ENCODE data around the gene USPL1.
"Not testable (repeated sequence)": the region's sequence is repeated elsewhere in the genome, so short reads cannot be mapped to it uniquely, and the experiment has no call there.

USPL1 gene

DNA sequence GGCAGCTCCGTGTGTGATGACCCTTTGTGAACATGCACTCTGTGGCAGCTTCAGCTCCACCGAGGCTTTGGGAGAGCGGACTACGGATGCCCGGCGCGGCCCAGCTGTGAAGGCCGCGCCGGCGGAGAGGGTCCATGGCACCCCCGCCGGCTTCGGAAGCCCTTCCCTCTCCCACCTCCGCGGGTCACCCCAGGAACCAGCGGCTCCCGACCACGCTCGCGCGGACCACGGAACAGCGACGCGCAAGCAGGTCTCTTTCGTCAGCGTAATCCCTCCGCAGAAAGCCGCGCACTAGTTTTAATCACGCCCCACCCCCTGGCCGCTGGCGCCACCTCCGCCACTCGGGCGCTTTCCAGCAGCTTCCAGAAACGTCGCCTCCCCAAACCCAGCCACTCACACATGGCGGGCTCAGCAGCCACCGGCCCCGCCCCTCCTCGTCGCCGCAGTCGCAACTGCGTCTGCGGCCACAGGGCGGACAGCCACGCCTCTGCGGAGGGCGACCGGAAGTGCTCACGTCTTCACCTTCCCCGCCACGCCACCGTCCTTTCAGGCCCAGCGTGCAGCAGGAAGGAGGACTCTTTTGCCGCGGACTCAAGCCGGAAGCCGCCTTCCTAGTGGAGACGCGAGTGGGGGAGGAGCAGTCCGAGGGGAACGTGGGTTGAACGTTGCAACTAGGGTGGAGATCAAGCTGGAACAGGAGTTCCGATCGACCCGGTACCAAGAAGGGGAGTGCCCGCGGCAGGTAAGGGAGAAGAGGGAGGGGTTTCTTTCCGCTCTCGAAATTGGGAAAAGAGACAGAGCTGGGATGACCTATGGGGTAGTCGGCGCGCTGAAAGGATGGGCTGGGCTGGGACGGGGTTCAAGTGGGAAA, at the start of gene USPL1:
Gene USPL1, plus strand, starts transcription at position 606 of the 871 bp plus-strand sequence. CDS start 3,221 bp downstream, outside the sequence.
- DNase-seq (ENCODE audit: low spot score): peak; percentile 98

DNA sequence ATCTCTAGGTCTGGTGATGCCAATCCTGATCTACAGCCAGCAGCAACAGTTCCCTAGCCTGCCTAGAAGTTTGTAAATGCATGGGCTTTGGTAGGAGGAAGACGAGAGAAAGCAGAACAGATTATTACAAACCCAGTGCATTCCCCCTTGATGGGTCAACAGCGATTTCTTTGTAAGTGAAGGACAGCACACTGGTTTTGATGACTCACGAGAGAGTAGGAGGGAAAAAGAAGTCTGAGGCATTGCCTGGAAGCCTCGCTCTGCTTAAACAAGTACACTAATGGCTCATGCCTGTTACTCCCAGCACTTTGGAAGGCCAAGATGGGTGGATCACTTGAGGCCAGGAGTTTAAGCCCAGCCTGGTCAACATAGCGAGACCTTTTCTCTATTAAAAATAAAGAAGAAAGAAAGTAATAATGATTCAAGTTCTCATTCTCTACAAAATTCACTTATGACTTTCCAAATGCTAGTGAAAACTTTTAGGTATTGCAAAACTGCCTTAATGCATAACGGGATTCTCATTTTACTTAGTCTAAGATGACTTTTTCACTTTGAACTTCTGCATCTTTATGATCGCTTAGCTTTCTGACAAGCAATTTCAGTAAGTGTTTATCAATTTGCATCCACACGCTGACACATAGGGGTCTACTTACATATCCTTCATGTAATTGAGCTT, 47.7 kb upstream of the USPL1 start:
- DNase-seq (ENCODE audit: low spot score): no peak

- no peak for DNase-seq (ENCODE audit: low spot score)
These were observed 47.0 kb upstream of the USPL1 start for GRCh38 chr13:30570691-30571090.

DNA sequence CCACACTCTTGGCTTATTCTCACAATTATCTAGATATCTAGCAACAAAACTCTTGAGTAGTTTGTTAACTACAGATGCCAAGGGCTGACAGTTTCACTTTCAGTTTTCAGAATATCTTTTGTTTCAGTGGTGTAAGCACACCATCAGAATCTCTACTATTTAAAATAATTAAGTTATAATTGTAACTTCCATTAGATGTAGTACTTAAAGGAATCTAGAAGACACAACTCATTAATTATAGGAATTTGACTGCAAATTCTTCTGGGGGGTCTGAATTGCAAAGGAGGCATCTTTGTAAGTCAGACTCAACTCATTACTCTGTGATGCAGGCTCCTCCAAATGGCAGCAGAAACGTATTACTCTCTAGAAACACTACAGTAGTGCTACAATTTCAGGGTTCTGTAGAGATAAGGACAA, 44.9 kb upstream of the USPL1 start:
- DNase-seq (ENCODE audit: low spot score): peak; percentile 50

DNA sequence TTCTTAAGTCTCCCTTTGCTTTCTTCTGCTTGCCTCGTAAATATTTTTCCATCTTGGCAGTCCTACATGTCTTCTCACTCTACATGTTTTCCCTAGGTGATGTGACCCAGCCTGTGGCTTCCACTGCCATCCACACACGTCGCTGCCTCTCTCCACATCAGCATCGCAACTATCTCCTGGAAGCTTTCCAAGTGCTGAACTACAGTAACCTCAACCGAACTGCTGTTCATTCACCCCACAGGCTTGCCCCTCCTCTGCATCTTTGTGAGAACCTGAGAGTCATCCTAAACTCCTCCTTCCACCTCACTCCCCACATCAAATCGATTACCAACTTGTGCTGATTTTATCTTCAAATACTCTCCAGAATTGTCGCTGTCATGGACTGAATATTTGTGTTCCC, 41.2 kb upstream of the USPL1 start:
- peak; percentile 53 for DNase-seq (ENCODE audit: low spot score)

- DNase-seq (ENCODE audit: low spot score): no peak
These were observed 40.3 kb upstream of the USPL1 start for GRCh38 chr13:30577401-30577852.

DNA sequence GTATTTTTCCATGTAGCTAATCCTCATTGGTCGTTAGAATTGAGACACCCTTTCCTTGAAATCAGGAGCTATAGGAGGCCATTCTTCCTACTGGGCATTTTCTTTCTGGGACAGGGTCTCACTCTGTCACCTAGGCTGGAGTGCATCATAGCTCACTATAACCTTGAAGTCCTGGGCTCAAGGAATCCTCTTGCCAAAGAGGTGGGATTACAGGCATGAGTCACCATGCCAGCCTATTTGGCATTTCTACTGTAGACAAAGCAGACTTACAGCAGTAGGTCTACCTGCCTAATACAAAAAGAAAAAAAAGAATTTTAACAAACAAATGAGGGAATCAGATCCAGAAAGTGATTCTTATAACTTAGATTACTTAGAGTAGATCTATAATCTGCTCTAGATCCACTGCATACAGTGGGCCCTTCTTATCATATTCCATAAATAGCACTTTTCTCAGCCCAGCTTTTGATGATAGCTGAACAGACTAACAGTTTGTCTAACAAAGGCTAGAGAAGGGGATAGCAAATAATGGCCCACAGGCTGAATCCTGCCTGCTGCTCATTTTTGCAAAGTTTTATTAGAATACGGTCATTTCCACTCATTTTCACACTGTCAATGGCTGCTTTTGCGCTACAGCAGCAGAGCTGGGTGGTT, 36.7 kb upstream of the USPL1 start:
- DNase-seq (ENCODE audit: low spot score): no peak

- DNase-seq (ENCODE audit: low spot score): peak; percentile 18
These were observed 36.1 kb upstream of the USPL1 start for GRCh38 chr13:30581582-30581981.

DNA sequence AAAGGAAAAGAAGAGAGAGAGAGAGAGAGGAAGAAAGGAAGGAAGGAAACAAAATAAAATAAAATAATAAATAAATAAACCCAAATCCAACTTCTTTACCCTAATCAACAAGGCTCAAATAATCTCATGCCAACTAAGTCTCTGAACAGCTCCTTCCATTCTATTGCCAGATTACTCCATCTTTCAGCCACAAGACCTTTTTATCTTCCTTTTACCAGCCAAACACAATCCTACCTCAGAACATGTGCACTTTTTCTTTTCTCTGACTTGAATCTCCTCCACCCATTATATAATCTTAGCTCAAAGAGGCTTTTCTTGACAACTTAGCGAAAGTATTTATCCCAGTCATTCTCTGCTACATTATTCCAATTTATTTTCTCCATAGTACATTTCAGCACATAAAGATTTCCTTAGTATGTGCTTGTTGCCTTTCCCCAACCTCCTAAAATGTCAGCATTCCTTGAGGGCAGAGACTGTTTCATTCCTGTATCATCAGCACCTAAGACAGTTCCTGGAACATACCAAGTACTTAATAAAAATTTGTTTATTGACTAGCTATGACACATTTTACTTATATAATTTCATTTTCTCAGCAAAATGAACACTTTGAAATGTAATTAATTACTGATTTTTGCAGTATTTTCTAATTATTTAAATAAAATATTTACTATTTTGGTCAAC, 33.5 kb upstream of the USPL1 start:
- DNase-seq (ENCODE audit: low spot score): no peak

DNA sequence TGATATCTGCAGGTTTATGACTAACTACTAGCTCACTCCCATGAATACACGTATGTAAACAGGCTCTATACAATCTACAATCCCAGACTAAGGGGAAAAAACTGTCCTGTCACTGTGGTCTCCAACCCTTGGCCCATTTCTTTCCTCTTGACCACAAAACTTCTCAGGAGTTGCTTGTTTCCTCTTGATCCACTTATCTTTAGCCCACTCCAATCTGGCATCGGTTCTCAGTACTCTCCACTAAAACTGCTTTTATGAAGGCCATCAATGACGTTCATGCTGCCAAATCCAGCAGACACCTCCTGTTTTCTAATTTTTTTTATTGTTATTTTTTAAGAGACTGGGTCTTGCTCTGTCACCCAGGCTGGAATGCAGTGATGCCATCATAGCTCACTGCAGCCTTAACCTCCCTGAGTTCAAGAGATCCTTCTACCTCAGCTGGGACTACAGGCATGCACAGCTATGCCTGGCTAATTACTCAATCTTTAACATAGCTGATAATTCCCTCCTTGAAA, 31.9 kb upstream of the USPL1 start:
- no peak for DNase-seq (ENCODE audit: low spot score)

DNA sequence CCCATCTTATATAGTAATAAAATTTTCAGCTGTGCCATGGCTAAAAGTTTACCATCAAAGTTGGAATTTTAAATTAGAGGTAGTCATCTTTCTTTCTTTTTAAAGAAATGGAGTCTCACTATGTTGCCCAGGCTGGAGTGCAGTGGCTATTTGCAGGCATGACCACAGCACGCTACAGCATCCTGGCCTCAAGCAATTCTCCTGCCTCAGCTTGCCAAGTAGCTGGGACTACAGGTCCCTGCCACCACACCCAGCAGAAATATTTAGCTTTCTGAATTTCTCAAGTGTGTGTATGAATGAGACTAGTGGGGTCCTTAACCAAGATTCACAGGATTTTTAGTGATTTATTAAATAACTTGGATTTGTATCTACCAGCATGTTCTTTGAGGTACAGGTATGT, 30.5 kb upstream of the USPL1 start:
- DNase-seq (ENCODE audit: low spot score): no peak

DNA sequence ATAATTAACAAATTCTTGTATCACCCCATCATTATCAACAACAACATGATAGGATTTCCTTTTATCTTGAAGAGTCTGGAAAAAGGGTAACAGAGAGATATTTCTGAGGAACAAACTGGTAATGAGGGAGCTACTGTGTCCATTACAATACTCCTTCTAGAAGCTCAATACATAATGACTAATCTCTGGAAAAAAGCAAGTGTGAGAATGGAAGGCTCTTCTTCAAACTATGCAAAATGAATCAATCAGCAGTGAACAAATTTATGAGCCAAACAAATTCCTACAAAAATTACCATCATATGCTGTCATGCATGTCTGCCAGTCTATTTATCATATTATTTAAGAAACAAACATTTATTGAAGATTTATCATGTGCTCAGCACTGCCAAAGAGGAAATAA, 30.0 kb upstream of the USPL1 start:
- DNase-seq (ENCODE audit: low spot score): no peak

DNA sequence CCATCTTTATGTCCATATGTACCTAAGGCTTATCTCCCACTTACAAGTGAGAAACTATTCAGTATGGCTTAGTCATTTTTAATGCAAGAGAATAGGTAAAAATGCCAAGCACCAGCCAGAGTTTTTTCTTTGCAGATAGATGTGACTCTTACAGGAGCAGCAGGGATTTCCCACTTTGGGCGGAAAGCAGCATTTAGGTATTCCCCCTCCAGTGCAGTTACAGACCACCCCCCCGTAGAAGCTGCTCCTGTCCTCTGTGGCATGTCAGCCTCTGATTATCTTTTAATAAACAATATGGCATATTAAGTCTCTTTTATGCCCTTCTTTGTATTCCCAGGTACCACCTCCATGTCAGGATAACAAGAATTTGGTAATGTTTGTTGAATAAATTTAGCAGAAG, 24.7 kb upstream of the USPL1 start:
- DNase-seq (ENCODE audit: low spot score): no peak

GRCh38 chr13:30600496-30600895, 17.2 kb upstream of the USPL1 start:
- DNase-seq (ENCODE audit: low spot score): no peak

DNA sequence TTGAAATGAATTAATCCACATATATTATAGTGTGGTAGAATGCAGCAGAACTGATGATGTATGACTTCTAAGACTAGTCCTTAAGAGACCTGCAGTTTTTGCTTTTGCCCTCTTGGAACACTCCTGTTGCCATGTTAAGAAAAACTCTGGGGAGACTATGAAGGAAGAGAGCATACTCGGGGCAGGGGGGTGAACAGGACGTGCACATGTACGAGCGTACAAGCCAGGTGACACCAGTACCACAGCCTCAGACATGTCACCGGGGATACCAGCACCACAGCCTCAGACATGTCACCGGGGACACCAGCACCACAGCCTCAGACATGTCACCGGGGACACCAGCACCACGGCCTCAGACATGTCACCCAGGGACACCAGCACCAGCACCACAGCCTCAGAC, 15.9 kb upstream of the USPL1 start:
- no peak for DNase-seq (ENCODE audit: low spot score)

DNA sequence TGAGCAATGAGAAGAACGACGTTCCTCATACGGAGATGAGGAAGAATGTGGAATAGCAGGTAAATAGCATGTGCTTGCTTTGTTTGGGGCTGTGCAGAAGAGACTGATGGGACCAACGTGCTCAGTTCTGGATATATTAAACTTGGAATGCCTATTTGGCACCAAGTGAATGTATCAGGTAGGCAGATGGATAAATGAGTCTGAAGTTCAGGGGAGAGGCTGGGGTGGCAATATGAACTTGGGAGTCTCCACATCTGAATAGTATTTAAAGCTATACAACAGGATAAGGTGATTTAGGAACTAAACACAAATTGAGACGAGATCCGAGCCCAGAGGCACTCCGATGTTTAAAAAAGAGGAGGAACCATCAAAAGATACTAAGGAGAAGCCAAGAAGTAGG, 12.7 kb upstream of the USPL1 start:
- DNase-seq (ENCODE audit: low spot score): no peak

- DNase-seq (ENCODE audit: low spot score): not testable (repeated sequence)
These were observed 10.5 kb upstream of the USPL1 start for GRCh38 chr13:30607186-30607585.

GRCh38 chr13:30607908-30608307, 9.8 kb upstream of the USPL1 start:
- no peak for DNase-seq (ENCODE audit: low spot score)

DNA sequence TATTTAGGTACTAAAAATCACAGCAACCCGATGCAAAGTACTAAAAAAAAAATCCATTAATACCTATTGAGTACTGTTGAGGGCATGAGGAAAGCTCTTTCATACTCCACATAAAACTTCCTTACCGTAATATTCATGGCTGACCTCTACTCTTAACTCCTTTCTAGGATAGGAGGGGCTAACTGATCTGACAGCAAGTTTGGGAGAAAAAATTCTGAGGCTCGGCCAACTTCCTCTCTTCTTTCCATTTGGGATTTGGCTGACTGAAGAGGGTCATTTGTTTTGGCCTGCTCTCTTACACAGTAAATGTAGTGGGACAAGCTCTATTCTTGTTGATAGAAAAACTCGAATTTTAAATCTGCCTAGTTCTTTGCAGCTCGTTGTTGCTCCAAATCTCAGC, 9.4 kb upstream of the USPL1 start:
- DNase-seq (ENCODE audit: low spot score): no peak

DNA sequence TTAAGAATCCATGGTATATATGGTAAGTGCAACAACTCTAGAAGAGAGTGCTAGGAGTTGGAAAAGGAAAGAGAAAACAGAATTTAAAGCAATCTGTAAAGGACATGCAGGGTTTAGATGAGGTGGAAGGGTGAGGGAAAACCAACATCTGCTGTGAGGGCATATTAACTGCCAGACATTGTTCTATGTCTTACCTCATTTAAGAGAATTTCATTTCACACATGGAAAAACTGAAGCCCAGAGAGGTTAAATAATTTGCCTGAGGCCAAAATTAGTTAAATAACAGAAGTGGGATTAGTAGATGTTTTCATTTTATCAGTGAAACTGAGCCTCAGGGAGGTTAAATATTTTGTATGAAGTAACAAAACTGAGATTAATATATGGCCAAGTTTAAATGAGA, 7.4 kb upstream of the USPL1 start:
- DNase-seq (ENCODE audit: low spot score): no peak

DNA sequence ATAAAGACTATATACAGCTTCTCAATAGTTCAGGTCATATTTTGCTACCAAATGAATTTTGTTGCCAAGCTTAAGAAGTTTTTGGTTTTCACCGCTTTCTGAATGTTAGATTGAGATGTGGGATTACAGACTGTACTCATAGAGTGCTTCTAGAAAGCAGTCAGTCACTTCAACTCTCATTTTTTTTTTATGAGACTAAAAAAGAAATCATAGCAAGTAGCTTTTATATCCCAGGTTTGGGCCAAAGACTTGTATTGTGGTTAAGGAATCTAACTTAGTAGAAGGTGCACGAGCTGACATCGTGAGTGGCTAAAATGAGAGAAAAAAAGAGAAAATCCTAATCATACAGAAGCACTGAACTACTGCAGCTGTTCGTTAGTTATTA, 2.2 kb upstream of the USPL1 start:
- peak; percentile 22 for DNase-seq (ENCODE audit: low spot score)
